Activated CD4-positive, alpha-beta memory T cell treated with anti-CD3 and anti-CD28 coated beads for 36 hours (primary cell): ENCODE data around the gene LRIG1. TPM values are rescaled to one million over a fixed set of nuclear protein-coding genes. Genes with fewer than 3 reads are reported as not detected.

Source experiments
- CTCF ChIA-PET: fragments of 350-600 bp; sonication (Branson Sonifier 250); formaldehyde crosslinking; loops from one replicate; lab custom pipeline; 2021; ENCODE audit warnings: antibody characterized with exemption, inconsistent platforms; lab: Charles Lee
- POLR2A ChIA-PET: fragments of 350-600 bp; sonication (Branson Sonifier 250); formaldehyde crosslinking; loops from one replicate; lab custom pipeline; 2021; ENCODE audit warnings: antibody characterized with exemption; lab: Charles Lee
- DNase-seq: peaks from one replicate; pipeline ENCODE4 v3.0.0-alpha.2; 2020
- H3K27ac Mint-ChIP-seq: one replicate; pipeline ENCODE4 v1.8.0; 2021; ENCODE audit warnings: mixed read lengths
- H3K27me3 Mint-ChIP-seq: one replicate; pipeline ENCODE4 v1.8.0; 2021; ENCODE audit warnings: mixed read lengths
- H3K36me3 Mint-ChIP-seq: one replicate; pipeline ENCODE4 v1.8.0; 2021; ENCODE audit warnings: mixed read lengths
- H3K4me1 Mint-ChIP-seq: one replicate; pipeline ENCODE4 v1.8.0; 2021; ENCODE audit warnings: low read depth, mixed read lengths
- H3K4me3 Mint-ChIP-seq: one replicate; pipeline ENCODE4 v1.8.0; 2021; ENCODE audit warnings: mild to moderate bottlenecking, mixed read lengths
- H3K9me3 Mint-ChIP-seq: one replicate; pipeline ENCODE4 v1.8.0; 2021; ENCODE audit warnings: mixed read lengths
- intact Hi-C: fragments of 100-400 bp; cut with micrococcal nuclease; formaldehyde crosslinking; loops from one replicate; pipeline ENCODE4 v1.15.1; 2023
- total RNA-seq, 2 experiments: library from RNA; stranded (reverse); gene quantifications; one replicate each; pipeline ENCODE4 v1.2.3, GENCODE V29; 2021

LRIG1 gene
- total RNA-seq, 2 experiments from 2014 or later: 35.3 to 40.4 TPM

- peak overlapping the region; percentile 38 for H3K27ac Mint-ChIP-seq
- H3K4me1 Mint-ChIP-seq: peaks cover 7% of the 10 kb centered on the region
- ChIA-PET POLR2A (no interaction called here), CTCF (interaction anchor here (1.9 to 8.5 kb wide), 2 partner anchors 406 to 410 kb away, joined by 8 to 71 read pairs; no protein-coding TSS in a partner anchor)
- peaks cover 39% of the 10 kb centered on the region for H3K36me3 Mint-ChIP-seq
- no peak for DNase-seq
- H3K9me3 Mint-ChIP-seq: no peaks in the 10 kb centered on the region
- H3K4me3 Mint-ChIP-seq: no peak overlapping the region
- intact Hi-C loops: no loop called here
- H3K27me3 Mint-ChIP-seq: no peaks in the 10 kb centered on the region
These were observed 89.3 kb downstream of the LRIG1 start for GRCh38 chr3:66411474-66411873.

- no peaks in the 10 kb centered on the region for H3K9me3 Mint-ChIP-seq
- no peak overlapping the region for H3K4me3 Mint-ChIP-seq
- intact Hi-C loops: no loop called here
- no peaks in the 10 kb centered on the region for H3K27me3 Mint-ChIP-seq
- ChIA-PET CTCF (interaction anchor here (0.9 to 8.5 kb wide), 4 partner anchors 91 to 411 kb away, joined by 3 to 71 read pairs (median 6); no protein-coding TSS in a partner anchor), POLR2A (no interaction called here)
- peaks cover 35% of the 10 kb centered on the region for H3K36me3 Mint-ChIP-seq
- no peak overlapping the region for H3K27ac Mint-ChIP-seq
- H3K4me1 Mint-ChIP-seq: peaks cover 7% of the 10 kb centered on the region
- DNase-seq: no peak
These were observed 89.8 kb downstream of the LRIG1 start for GRCh38 chr3:66410976-66411375.

GRCh38 chr3:66409771-66410754, 90.8 kb downstream of the LRIG1 start:
- peaks cover 7% of the 10 kb centered on the region for H3K4me1 Mint-ChIP-seq
- H3K4me3 Mint-ChIP-seq: no peak overlapping the region
- H3K36me3 Mint-ChIP-seq: peaks cover 35% of the 10 kb centered on the region
- H3K27ac Mint-ChIP-seq: no peak overlapping the region
- H3K27me3 Mint-ChIP-seq: no peaks in the 10 kb centered on the region
- ChIA-PET POLR2A (no interaction called here), CTCF (interaction anchor here (0.9 to 8.5 kb wide), 7 partner anchors 7 to 412 kb away, joined by 3 to 71 read pairs (median 4); no protein-coding TSS in a partner anchor)
- intact Hi-C loops: no loop called here
- no peak for DNase-seq
- H3K9me3 Mint-ChIP-seq: no peaks in the 10 kb centered on the region

GRCh38 chr3:66407611-66408218, 93.1 kb downstream of the LRIG1 start:
- ChIA-PET POLR2A (interaction anchor here (0.6 kb wide), 1 partner anchor 103 kb away, joined by 3 read pairs; no protein-coding TSS in a partner anchor), CTCF (interaction anchor here (0.6 to 8.5 kb wide), 54 partner anchors 10 to 414 kb away, joined by 3 to 71 read pairs (median 4); no protein-coding TSS in a partner anchor)
- peaks cover 26% of the 10 kb centered on the region for H3K36me3 Mint-ChIP-seq
- no peaks in the 10 kb centered on the region for H3K27me3 Mint-ChIP-seq
- H3K4me3 Mint-ChIP-seq: no peak overlapping the region
- peak; percentile 80 for DNase-seq
- H3K27ac Mint-ChIP-seq: no peak overlapping the region
- intact Hi-C loops: loop anchor here (1.0 kb wide), 2 partner anchors 94 to 409 kb away; partner anchors contain the start of gene LRIG1
- H3K9me3 Mint-ChIP-seq: no peaks in the 10 kb centered on the region
- H3K4me1 Mint-ChIP-seq: no peaks in the 10 kb centered on the region

DNA sequence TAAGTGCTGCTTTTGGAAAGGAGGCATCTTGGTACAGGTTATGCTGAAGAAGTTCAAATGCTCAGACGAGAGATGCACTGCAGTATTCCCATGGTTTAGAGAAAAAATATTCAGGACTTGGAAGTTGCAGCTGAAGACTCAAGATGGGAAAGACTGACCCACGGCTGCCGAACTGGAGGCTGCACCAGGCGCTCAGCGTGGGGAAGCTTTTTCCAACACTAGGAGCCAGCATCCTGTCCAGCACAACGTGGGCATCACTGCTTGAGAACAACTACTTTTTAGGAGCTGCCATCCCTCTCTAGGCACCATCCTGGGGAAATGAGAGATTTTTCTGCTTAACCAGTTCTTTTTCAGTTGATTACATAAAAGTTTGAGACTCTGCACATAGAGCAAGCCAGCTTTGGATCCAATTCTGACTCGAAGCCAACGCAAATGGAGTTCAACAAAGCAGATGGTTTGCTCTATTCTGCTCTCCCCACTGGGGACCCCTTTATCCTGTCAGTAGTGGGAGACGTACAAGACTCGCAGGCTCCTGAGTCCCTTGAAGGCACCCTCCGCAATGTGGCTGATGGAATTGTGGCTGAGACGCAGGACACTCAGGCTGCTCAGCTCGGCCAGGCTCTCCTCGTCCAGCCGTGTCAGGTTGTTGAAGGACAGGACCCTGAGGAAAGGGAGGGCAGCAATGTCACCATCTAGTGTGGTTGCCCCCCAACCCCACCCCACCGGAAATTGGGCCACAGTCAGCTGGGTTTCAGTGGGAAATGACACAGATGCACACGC, 93.8 kb downstream of the LRIG1 start:
- H3K27ac Mint-ChIP-seq: no peak overlapping the region
- H3K4me3 Mint-ChIP-seq: no peak overlapping the region
- H3K27me3 Mint-ChIP-seq: no peaks in the 10 kb centered on the region
- H3K36me3 Mint-ChIP-seq: peaks cover 22% of the 10 kb centered on the region
- intact Hi-C loops: loop anchor here (1.0 kb wide), 2 partner anchors 94 to 409 kb away; partner anchors contain the start of gene LRIG1
- ChIA-PET CTCF (interaction anchor here (0.6 to 8.5 kb wide), 38 partner anchors 9 to 415 kb away, joined by 3 to 71 read pairs (median 4); no protein-coding TSS in a partner anchor), POLR2A (no interaction called here)
- no peaks in the 10 kb centered on the region for H3K4me1 Mint-ChIP-seq
- no peak for DNase-seq
- H3K9me3 Mint-ChIP-seq: no peaks in the 10 kb centered on the region

- POLR2A ChIA-PET: no interaction called here
- CTCF ChIA-PET: interaction anchor here (2.6 to 8.5 kb wide), 4 partner anchors 12 to 416 kb away, joined by 16 to 71 read pairs (median 20); no protein-coding TSS in a partner anchor
- intact Hi-C loops: no loop called here
- Mint-ChIP-seq H3K36me3 (peaks cover 18% of the 10 kb centered on the region), H3K27ac (no peak overlapping the region), H3K4me3 (no peak overlapping the region), H3K4me1 (no peaks in the 10 kb centered on the region), H3K9me3 (no peaks in the 10 kb centered on the region), H3K27me3 (no peaks in the 10 kb centered on the region)
- no peak for DNase-seq
These were observed 94.7 kb downstream of the LRIG1 start for GRCh38 chr3:66406163-66406562.

GRCh38 chr3:66405701-66406091, 95.1 kb downstream of the LRIG1 start:
- no peaks in the 10 kb centered on the region for H3K9me3 Mint-ChIP-seq
- no peaks in the 10 kb centered on the region for H3K4me1 Mint-ChIP-seq
- H3K27me3 Mint-ChIP-seq: no peaks in the 10 kb centered on the region
- H3K27ac Mint-ChIP-seq: no peak overlapping the region
- CTCF ChIA-PET: interaction anchor here (1.3 to 8.5 kb wide), 3 partner anchors 28 to 417 kb away, joined by 4 to 71 read pairs (median 11); no protein-coding TSS in a partner anchor
- DNase-seq: no peak
- no peak overlapping the region for H3K4me3 Mint-ChIP-seq
- peaks cover 18% of the 10 kb centered on the region for H3K36me3 Mint-ChIP-seq
- POLR2A ChIA-PET: no interaction called here
- intact Hi-C loops: no loop called here

GRCh38 chr3:66404903-66405700, 95.7 kb downstream of the LRIG1 start:
- intact Hi-C loops: no loop called here

DNA sequence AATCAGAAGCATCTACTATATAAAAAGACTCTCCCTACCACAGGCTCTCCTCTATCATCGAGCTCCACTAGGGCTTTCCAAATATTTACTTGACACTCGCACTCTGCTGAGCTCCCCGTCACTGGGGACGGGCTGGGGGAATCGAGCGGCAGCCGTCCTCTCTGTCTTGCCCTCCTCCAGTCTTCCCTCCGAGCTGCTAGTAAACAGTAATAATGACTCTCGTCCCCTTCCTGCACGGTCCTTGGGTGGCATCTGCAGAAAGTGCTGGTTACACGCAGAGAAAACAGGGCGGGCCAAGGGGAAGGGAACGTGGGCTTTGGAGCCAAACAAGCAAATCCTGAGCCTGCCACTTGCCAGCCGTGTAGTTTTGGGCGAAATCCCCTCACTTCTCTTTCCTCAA, 96.6 kb downstream of the LRIG1 start:
- ChIA-PET POLR2A (no interaction called here), CTCF (interaction anchor here (0.6 to 2.6 kb wide), 3 partner anchors 55 to 418 kb away, joined by 6 to 11 read pairs (median 7); no protein-coding TSS in a partner anchor)
- no peak for DNase-seq
- Mint-ChIP-seq H3K36me3 (peaks cover 14% of the 10 kb centered on the region), H3K4me3 (no peak overlapping the region), H3K27me3 (no peaks in the 10 kb centered on the region), H3K9me3 (no peaks in the 10 kb centered on the region), H3K27ac (no peak overlapping the region), H3K4me1 (no peaks in the 10 kb centered on the region)
- intact Hi-C loops: no loop called here

More at GRCh38 chr3:66404903-66405700, 95.7 kb downstream of the LRIG1 start:
- H3K36me3 Mint-ChIP-seq: peaks cover 14% of the 10 kb centered on the region
- no peak overlapping the region for H3K27ac Mint-ChIP-seq
- no peaks in the 10 kb centered on the region for H3K27me3 Mint-ChIP-seq
- H3K4me1 Mint-ChIP-seq: no peaks in the 10 kb centered on the region
- DNase-seq: no peak
- POLR2A ChIA-PET: no interaction called here
- CTCF ChIA-PET: interaction anchor here (1.3 to 8.5 kb wide), 3 partner anchors 27 to 417 kb away, joined by 4 to 71 read pairs (median 11); no protein-coding TSS in a partner anchor
- H3K9me3 Mint-ChIP-seq: no peaks in the 10 kb centered on the region
- H3K4me3 Mint-ChIP-seq: no peak overlapping the region

DNA sequence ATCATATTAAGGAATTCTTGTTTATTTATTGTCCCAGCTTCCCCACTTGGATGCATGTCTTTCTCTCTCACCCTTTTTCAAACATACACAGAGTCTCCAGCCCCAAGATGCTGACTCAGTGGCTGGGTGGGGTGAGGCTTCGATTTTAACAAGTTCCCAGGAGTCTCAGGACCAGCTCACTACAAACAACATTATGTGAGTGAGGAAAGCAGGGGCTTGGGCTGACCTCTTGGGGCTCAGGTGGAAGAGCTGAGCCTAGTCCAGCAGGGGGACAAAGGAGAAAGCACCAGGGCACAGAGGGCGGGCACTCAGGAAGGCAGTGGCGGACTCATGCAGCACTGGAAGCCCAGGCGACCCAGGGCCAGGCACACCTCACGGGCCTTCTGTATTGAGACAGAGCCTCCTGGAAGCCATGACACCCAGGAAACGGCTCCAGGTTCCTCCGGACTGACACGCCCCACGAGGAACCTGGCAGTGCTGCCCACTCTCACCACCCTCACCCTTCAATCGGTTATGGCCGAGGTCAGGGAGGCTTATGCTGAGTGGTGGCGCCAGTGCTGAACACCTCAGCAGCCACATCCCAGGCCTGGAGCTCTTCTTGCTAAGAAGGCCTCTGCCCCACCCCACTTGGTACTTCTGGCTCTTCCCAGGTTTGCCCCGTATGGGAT, 97.4 kb downstream of the LRIG1 start:
- intact Hi-C loops: no loop called here
- CTCF ChIA-PET: interaction anchor here (0.6 to 2.6 kb wide), 2 partner anchors 56 to 419 kb away, joined by 7 to 11 read pairs; no protein-coding TSS in a partner anchor
- H3K4me1 Mint-ChIP-seq: no peaks in the 10 kb centered on the region
- H3K36me3 Mint-ChIP-seq: peaks cover 17% of the 10 kb centered on the region
- no peaks in the 10 kb centered on the region for H3K9me3 Mint-ChIP-seq
- DNase-seq: no peak
- no peaks in the 10 kb centered on the region for H3K27me3 Mint-ChIP-seq
- no peak overlapping the region for H3K27ac Mint-ChIP-seq
- no peak overlapping the region for H3K4me3 Mint-ChIP-seq
- POLR2A ChIA-PET: no interaction called here
